HEK293 (cell line): ENCODE measurements around the gene MAGI2.

Source experiments
- CTCF ChIA-PET: fragments of 350-600 bp; formaldehyde crosslinking; extraction: SDS; loops from one replicate; lab custom pipeline; 2021; ENCODE audit warnings: antibody characterized with exemption; lab: Yijun Ruan, JAX
- POLR2A ChIA-PET: fragments of 300-600 bp; formaldehyde crosslinking; extraction: SDS; loops from one replicate; lab custom pipeline; 2020; ENCODE audit warnings: antibody characterized with exemption, inconsistent platforms; lab: Yijun Ruan, JAX
- H3K27ac ChIP-seq: fragments of 200-500 bp; sonication (Bioruptor generic); 2 replicates; pipeline ENCODE4 v1.5.1; 2014; ENCODE audit warnings: low read depth, low read length, control low read depth, inconsistent platforms; ENCODE audit errors: extremely low read depth
- H3K36me3 ChIP-seq, 2 experiments: fragments of 200-500 bp in 1 of 2; sonication (Bioruptor generic) in 1 of 2; 1 replicate in 1 of 2; 2 replicates in 1 of 2; pipeline ENCODE4 v1.5.1; 2014 to 2017; ENCODE audit warnings: inconsistent platforms in 2 of 2, low read length in 2 of 2; ENCODE audit not compliant: control insufficient read depth in 2 of 2, insufficient read depth in 1 of 2
- H3K4me1 ChIP-seq: fragments of 200-500 bp; sonication (Bioruptor generic); 2 replicates; pipeline ENCODE4 v1.5.1; 2014; ENCODE audit warnings: mild to moderate bottlenecking, low read length, inconsistent platforms; ENCODE audit not compliant: control insufficient read depth, insufficient read depth
- H3K4me3 ChIP-seq: 2 replicates; pipeline ENCODE4 v1.5.1; 2011; ENCODE audit warnings: low read depth, mild to moderate bottlenecking, control low read depth, low read length, moderate library complexity
- H3K9me3 ChIP-seq: fragments of 200-500 bp; sonication (Bioruptor generic); 2 replicates; pipeline ENCODE4 v1.5.1; 2014; ENCODE audit warnings: low read depth, low read length, inconsistent platforms; ENCODE audit not compliant: control insufficient read depth, insufficient read depth
- EGR2 ChIP-seq: fragments of 450-650 bp; formaldehyde crosslinking; IDR thresholded peaks from 2 replicates; pipeline ENCODE4 v1.5.1; 2016; ENCODE audit warnings: low read depth, missing biosample characterization, missing genetic modification characterization
- GLI4 ChIP-seq: fragments of 450-650 bp; formaldehyde crosslinking; IDR thresholded peaks from 2 replicates; pipeline ENCODE4 v1.5.1; 2016; ENCODE audit warnings: missing biosample characterization, missing genetic modification characterization
- KLF10 ChIP-seq: fragments of 450-650 bp; IDR thresholded peaks from 2 replicates; pipeline ENCODE4 v1.5.1; 2018; ENCODE audit warnings: missing biosample characterization, mild to moderate bottlenecking, missing genetic modification characterization
- ZBTB21 ChIP-seq: fragments of 450-650 bp; formaldehyde crosslinking; IDR thresholded peaks from 2 replicates; pipeline ENCODE4 v1.5.1; 2017; ENCODE audit warnings: missing biosample characterization, missing genetic modification characterization
- ZNF138 ChIP-seq: fragments of 450-650 bp; formaldehyde crosslinking; IDR thresholded peaks from 2 replicates; pipeline ENCODE4 v1.5.1; 2016; ENCODE audit warnings: missing biosample characterization, missing genetic modification characterization, borderline replicate concordance
- ZNF174 ChIP-seq: fragments of 450-650 bp; formaldehyde crosslinking; IDR thresholded peaks from 2 replicates; pipeline ENCODE4 v1.5.0; 2017; ENCODE audit warnings: missing biosample characterization, mild to moderate bottlenecking, missing genetic modification characterization
- ZNF280C ChIP-seq: fragments of 450-650 bp; formaldehyde crosslinking; IDR thresholded peaks from 2 replicates; pipeline ENCODE4 v1.5.1; 2016; ENCODE audit warnings: missing biosample characterization, missing genetic modification characterization
- ZNF302 ChIP-seq: fragments of 450-650 bp; formaldehyde crosslinking; IDR thresholded peaks from 2 replicates; pipeline ENCODE4 v1.5.1; 2016; ENCODE audit warnings: missing biosample characterization, missing genetic modification characterization, low read depth
- ZNF423 ChIP-seq: fragments of 450-650 bp; formaldehyde crosslinking; IDR thresholded peaks from 2 replicates; pipeline ENCODE4 v1.5.1; 2016; ENCODE audit warnings: missing biosample characterization, missing genetic modification characterization
- ZNF530 ChIP-seq: fragments of 450-650 bp; formaldehyde crosslinking; IDR thresholded peaks from 2 replicates; pipeline ENCODE4 v1.5.1; 2016; ENCODE audit warnings: low read depth, missing biosample characterization, missing genetic modification characterization
- TF ChIP-seq, protein P1 (sequence below): fragments of 450-650 bp; formaldehyde crosslinking; IDR thresholded peaks from 2 replicates; pipeline ENCODE4 v1.5.1; 2016; ENCODE audit warnings: missing biosample characterization, missing genetic modification characterization
- TF ChIP-seq, protein P2 (sequence below): fragments of 450-650 bp; formaldehyde crosslinking; IDR thresholded peaks from 2 replicates; pipeline ENCODE4 v1.5.1; 2017; ENCODE audit warnings: missing biosample characterization, missing genetic modification characterization
- TF ChIP-seq, protein P3 (sequence below): fragments of 450-650 bp; formaldehyde crosslinking; IDR thresholded peaks from 2 replicates; pipeline ENCODE4 v1.5.0; 2017; ENCODE audit warnings: missing biosample characterization, missing genetic modification characterization, borderline replicate concordance
- TF ChIP-seq, protein P4 (sequence below): fragments of 450-650 bp; IDR thresholded peaks from 2 replicates; pipeline ENCODE4 v1.5.1; 2018; ENCODE audit warnings: missing biosample characterization, missing genetic modification characterization

MAGI2 gene

GRCh38 chr7:78168865-78169264, 1284.6 kb downstream of the MAGI2 start:
- ChIA-PET POLR2A (no interaction called here), CTCF (interaction anchor here (0.6 kb wide), 1 partner anchor 15 kb away, joined by 3 read pairs; no protein-coding TSS in a partner anchor)
- Histone ChIP-seq H3K36me3 (no peaks in the 10 kb centered on the region), H3K4me3 (no peak overlapping the region), H3K27ac (no peak overlapping the region), H3K4me1 (peaks cover 2% of the 10 kb centered on the region; the same call in 1 of the 2 replicates), H3K9me3 (no peaks in the 10 kb centered on the region)
- TF ChIP-seq ZNF174 (tag by site-specific recombination) (no peak), ZNF302 (tag by site-specific recombination) (no peak), ZBTB21 (tag by site-specific recombination) (no peak), GLI4 (tag by site-specific recombination) (no peak), ZNF280C (tag by site-specific recombination) (no peak), ZNF138 (tag by site-specific recombination) (no peak), ZNF423 (tag by site-specific recombination) (no peak), EGR2 (tag by site-specific recombination) (no peak)
- TF ChIP-seq, protein P1, sequence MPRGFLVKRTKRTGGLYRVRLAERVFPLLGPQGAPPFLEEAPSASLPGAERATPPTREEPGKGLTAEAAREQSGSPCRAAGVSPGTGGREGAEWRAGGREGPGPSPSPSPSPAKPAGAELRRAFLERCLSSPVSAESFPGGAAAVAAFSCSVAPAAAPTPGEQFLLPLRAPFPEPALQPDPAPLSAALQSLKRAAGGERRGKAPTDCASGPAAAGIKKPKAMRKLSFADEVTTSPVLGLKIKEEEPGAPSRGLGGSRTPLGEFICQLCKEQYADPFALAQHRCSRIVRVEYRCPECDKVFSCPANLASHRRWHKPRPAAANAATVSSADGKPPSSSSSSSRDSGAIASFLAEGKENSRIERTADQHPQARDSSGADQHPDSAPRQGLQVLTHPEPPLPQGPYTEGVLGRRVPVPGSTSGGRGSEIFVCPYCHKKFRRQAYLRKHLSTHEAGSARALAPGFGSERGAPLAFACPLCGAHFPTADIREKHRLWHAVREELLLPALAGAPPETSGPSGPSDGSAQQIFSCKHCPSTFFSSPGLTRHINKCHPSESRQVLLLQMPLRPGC (tag by site-specific recombination): no peak
- TF ChIP-seq, protein P2, sequence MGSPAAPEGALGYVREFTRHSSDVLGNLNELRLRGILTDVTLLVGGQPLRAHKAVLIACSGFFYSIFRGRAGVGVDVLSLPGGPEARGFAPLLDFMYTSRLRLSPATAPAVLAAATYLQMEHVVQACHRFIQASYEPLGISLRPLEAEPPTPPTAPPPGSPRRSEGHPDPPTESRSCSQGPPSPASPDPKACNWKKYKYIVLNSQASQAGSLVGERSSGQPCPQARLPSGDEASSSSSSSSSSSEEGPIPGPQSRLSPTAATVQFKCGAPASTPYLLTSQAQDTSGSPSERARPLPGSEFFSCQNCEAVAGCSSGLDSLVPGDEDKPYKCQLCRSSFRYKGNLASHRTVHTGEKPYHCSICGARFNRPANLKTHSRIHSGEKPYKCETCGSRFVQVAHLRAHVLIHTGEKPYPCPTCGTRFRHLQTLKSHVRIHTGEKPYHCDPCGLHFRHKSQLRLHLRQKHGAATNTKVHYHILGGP: no peak
- TF ChIP-seq, protein P3, sequence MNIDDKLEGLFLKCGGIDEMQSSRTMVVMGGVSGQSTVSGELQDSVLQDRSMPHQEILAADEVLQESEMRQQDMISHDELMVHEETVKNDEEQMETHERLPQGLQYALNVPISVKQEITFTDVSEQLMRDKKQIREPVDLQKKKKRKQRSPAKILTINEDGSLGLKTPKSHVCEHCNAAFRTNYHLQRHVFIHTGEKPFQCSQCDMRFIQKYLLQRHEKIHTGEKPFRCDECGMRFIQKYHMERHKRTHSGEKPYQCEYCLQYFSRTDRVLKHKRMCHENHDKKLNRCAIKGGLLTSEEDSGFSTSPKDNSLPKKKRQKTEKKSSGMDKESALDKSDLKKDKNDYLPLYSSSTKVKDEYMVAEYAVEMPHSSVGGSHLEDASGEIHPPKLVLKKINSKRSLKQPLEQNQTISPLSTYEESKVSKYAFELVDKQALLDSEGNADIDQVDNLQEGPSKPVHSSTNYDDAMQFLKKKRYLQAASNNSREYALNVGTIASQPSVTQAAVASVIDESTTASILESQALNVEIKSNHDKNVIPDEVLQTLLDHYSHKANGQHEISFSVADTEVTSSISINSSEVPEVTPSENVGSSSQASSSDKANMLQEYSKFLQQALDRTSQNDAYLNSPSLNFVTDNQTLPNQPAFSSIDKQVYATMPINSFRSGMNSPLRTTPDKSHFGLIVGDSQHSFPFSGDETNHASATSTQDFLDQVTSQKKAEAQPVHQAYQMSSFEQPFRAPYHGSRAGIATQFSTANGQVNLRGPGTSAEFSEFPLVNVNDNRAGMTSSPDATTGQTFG: no peak
- TF ChIP-seq, protein P4, sequence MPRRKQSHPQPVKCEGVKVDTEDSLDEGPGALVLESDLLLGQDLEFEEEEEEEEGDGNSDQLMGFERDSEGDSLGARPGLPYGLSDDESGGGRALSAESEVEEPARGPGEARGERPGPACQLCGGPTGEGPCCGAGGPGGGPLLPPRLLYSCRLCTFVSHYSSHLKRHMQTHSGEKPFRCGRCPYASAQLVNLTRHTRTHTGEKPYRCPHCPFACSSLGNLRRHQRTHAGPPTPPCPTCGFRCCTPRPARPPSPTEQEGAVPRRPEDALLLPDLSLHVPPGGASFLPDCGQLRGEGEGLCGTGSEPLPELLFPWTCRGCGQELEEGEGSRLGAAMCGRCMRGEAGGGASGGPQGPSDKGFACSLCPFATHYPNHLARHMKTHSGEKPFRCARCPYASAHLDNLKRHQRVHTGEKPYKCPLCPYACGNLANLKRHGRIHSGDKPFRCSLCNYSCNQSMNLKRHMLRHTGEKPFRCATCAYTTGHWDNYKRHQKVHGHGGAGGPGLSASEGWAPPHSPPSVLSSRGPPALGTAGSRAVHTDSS (tag by site-specific recombination): no peak

DNA sequence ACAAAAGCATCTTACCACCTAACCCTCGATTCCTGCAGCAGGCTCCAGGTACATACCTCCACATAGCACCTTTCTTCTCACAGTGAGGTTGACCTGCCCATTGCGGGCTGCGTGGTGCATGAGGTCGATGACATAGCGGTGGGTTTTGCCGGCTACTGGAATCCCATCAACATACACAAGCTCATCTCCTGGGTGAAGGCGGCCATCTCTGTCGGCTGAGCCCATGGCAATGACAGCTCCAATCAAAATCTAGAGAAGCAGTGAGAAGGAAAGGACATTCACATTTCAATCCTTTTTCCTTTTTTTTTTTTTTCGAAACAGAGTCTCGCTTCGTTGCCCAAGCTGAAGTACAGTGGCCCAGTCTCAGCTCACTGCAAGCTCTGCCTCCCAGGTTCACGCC, 1285.6 kb downstream of the MAGI2 start:
- POLR2A ChIA-PET: no interaction called here
- H3K4me3 ChIP-seq: no peak overlapping the region
- no peaks in the 10 kb centered on the region for H3K36me3 ChIP-seq
- TF ChIP-seq ZNF530 (tag by site-specific recombination) (no peak), KLF10 (tag by site-specific recombination) (no peak)
- TF ChIP-seq, all 188 proteins: peak for 0
- Histone ChIP-seq H3K27ac (no peak overlapping the region), H3K9me3 (no peaks in the 10 kb centered on the region), H3K4me1 (peaks cover under 1% of the 10 kb centered on the region; the same call in 1 of the 2 replicates)
- CTCF ChIA-PET: interaction anchor here (1.0 kb wide), 1 partner anchor 33 kb away, joined by 3 read pairs; no protein-coding TSS in a partner anchor
